HG03280 (cell line): ENCODE data around the gene SPDYE5.

Experiments used
- ATAC-seq: cut with Tn5 transposase; IDR thresholded peaks from one replicate; pipeline ENCODE4 v1.9.1; 2021; ENCODE audit warnings: mild to moderate bottlenecking, moderate library complexity; ENCODE audit not compliant: unreplicated experiment

SPDYE5 gene

GRCh38 chr7:75536940-75537538 lies 44.9 kb downstream of the SPDYE5 start:
- ATAC-seq: no peak

GRCh38 chr7:75537731-75538130 lies 45.6 kb downstream of the SPDYE5 start:
- ATAC-seq: no peak

- ATAC-seq: no peak
These were observed 54.3 kb downstream of the SPDYE5 start for GRCh38 chr7:75546237-75547015.
